KMS-11 (cell line): ENCODE data around the gene GGA1.

Experiments used
- H2AFZ ChIP-seq: fragments of 200-600 bp; sonication (generic); 2 replicates; pipeline ENCODE4 v1.6.1; 2016; ENCODE audit warnings: antibody characterized with exemption, mixed run types, low read depth
- H3K27ac ChIP-seq: fragments of 200-600 bp; sonication (generic); 2 replicates; pipeline ENCODE4 v1.6.1; 2016; ENCODE audit warnings: mild to moderate bottlenecking, mixed run types
- H3K27me3 ChIP-seq: fragments of 200-600 bp; sonication (generic); 2 replicates; pipeline ENCODE4 v1.6.1; 2017; ENCODE audit warnings: mild to moderate bottlenecking, low read depth, mixed run types, moderate library complexity; ENCODE audit not compliant: insufficient read depth
- H3K36me3 ChIP-seq: fragments of 200-600 bp; sonication (generic); 2 replicates; pipeline ENCODE4 v1.6.1; 2017; ENCODE audit warnings: mild to moderate bottlenecking, mixed run types; ENCODE audit not compliant: insufficient read depth
- H3K4me1 ChIP-seq: fragments of 200-600 bp; sonication (generic); 2 replicates; pipeline ENCODE4 v1.6.1; 2016; ENCODE audit warnings: mild to moderate bottlenecking, low read depth, mixed run types; ENCODE audit not compliant: poor library complexity, severe bottlenecking
- H3K4me2 ChIP-seq: fragments of 200-600 bp; sonication (generic); 2 replicates; pipeline ENCODE4 v1.7.0; 2016; ENCODE audit warnings: mild to moderate bottlenecking, mixed run types
- H3K4me3 ChIP-seq: fragments of 200-600 bp; sonication (generic); IDR thresholded peaks from 2 replicates; pipeline ENCODE4 v1.6.1; 2017; ENCODE audit warnings: low read depth, low read length, mixed read lengths; ENCODE audit not compliant: insufficient read depth
- H3K79me2 ChIP-seq: fragments of 200-600 bp; sonication (generic); 2 replicates; pipeline ENCODE4 v1.6.1; 2016; ENCODE audit warnings: low read depth, mixed run types; ENCODE audit not compliant: insufficient read depth
- H3K9ac ChIP-seq: fragments of 200-600 bp; sonication (generic); 2 replicates; pipeline ENCODE4 v1.6.1; 2016; ENCODE audit warnings: mild to moderate bottlenecking, mixed run types
- H4K20me1 ChIP-seq: fragments of 200-600 bp; sonication (generic); 2 replicates; pipeline ENCODE4 v1.6.1; 2016; ENCODE audit warnings: mild to moderate bottlenecking, mixed run types; ENCODE audit not compliant: insufficient read depth
- TF ChIP-seq, protein P1 (sequence below): fragments of 200-600 bp; sonication (generic); conservative IDR thresholded peaks from 2 replicates; pipeline ENCODE4 v1.6.1; 2017; ENCODE audit warnings: low read depth, mild to moderate bottlenecking, antibody characterized with exemption, low read length, moderate library complexity, mixed read lengths

Gene GGA1

DNA sequence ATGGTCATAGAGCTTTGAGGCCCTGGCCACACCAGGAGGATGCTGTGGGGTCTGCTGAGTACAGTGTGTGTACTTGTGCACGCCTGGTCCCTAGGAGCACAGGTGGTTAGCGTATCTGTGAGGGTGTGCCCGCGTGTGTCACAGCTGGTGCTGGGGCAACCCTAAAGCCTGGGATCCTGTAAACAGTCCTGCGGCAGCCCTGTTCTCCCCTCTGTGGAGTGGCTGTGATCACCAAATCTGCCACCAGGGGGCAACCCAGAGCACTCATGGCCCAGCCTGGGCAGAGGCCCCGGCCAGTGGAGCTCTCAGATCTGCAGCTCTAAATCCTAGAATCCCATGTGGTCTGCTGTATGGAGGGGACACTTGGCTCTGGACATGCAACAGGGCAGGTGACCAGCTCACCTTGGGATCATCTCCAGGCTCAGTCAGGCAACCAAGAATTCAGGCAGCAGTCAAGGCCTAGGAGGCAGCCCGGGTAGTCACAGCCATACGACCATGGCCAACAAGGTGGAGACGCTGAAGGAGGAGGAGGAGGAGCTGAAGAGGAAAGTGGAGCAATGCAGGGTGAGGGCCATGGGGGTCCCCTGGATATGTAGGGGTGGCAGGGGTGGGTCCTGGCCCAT, 34.7 kb downstream of the GGA1 start:
- H3K27me3 ChIP-seq, result no peaks in the 10 kb centered on the region
- H3K9ac ChIP-seq, result no peak overlapping the region
- H3K36me3 ChIP-seq, result no peaks in the 10 kb centered on the region
- H3K4me3 ChIP-seq, result no peak overlapping the region
- peaks cover 17% of the 10 kb centered on the region for H3K4me1 ChIP-seq
- no peak overlapping the region for H3K4me2 ChIP-seq
- H2AFZ ChIP-seq, result no peak overlapping the region
- no peaks in the 10 kb centered on the region for H4K20me1 ChIP-seq
- no peaks in the 10 kb centered on the region; the same call in 1 of the 2 replicates for H3K79me2 ChIP-seq
- TF ChIP-seq, protein P1, sequence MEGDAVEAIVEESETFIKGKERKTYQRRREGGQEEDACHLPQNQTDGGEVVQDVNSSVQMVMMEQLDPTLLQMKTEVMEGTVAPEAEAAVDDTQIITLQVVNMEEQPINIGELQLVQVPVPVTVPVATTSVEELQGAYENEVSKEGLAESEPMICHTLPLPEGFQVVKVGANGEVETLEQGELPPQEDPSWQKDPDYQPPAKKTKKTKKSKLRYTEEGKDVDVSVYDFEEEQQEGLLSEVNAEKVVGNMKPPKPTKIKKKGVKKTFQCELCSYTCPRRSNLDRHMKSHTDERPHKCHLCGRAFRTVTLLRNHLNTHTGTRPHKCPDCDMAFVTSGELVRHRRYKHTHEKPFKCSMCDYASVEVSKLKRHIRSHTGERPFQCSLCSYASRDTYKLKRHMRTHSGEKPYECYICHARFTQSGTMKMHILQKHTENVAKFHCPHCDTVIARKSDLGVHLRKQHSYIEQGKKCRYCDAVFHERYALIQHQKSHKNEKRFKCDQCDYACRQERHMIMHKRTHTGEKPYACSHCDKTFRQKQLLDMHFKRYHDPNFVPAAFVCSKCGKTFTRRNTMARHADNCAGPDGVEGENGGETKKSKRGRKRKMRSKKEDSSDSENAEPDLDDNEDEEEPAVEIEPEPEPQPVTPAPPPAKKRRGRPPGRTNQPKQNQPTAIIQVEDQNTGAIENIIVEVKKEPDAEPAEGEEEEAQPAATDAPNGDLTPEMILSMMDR, result peak; percentile 94
- no peak overlapping the region for H3K27ac ChIP-seq

DNA sequence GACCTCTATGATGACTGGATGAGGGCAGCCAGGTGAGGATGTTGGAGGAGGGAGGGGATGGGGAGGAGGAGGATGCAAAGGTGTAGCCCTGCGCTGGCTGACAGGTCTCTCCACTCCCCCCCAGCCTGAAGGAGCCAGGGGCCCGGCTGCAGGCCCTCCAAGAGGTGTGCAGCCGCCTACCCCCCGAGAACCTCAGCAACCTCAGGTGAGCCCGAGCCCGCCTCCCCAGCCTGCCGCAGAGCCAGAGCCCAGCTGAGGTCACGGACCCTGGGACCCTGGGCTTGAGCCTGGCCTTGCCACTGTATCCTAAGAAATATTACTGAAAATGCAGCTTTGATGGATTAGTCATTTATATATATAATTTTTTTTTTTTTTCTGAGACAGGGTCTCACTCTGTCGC, 38.7 kb downstream of the GGA1 start:
- Histone ChIP-seq H3K4me3 (no peak overlapping the region), H3K27ac (no peak overlapping the region), H3K36me3 (no peaks in the 10 kb centered on the region), H3K27me3 (no peaks in the 10 kb centered on the region), H3K9ac (no peak overlapping the region), H4K20me1 (no peaks in the 10 kb centered on the region), H3K4me1 (no peaks in the 10 kb centered on the region), H3K4me2 (no peak overlapping the region), H3K79me2 (no peaks in the 10 kb centered on the region), H2AFZ (no peak overlapping the region)
- TF ChIP-seq, protein P1, result no peak

DNA sequence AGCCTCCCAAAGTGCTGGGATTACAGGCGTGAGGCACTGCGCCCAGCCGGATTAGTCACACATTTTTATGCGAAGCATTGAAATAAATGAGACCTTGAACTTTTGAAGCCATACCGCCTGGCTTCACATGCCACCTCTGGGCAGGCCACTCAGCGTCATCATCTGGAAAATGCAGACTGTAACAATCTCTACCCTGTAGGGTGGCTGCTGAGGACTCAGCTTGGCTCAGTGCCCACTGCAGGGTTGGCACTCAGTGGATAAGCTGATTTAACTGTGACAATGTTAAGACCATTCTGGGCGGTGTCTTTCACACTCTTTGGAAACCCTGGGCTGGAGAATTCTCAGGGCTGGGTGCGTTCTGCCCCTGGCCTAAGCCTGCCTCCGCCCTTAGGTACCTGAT, 39.3 kb downstream of the GGA1 start:
- no peaks in the 10 kb centered on the region for H3K79me2 ChIP-seq
- H3K9ac ChIP-seq, result no peak overlapping the region
- H3K4me2 ChIP-seq, result no peak overlapping the region
- no peak overlapping the region for H3K4me3 ChIP-seq
- H3K4me1 ChIP-seq, result no peaks in the 10 kb centered on the region
- H4K20me1 ChIP-seq, result no peaks in the 10 kb centered on the region
- TF ChIP-seq, protein P1, result no peak
- H3K36me3 ChIP-seq, result no peaks in the 10 kb centered on the region
- H2AFZ ChIP-seq, result no peak overlapping the region
- H3K27ac ChIP-seq, result no peak overlapping the region
- no peaks in the 10 kb centered on the region for H3K27me3 ChIP-seq

DNA sequence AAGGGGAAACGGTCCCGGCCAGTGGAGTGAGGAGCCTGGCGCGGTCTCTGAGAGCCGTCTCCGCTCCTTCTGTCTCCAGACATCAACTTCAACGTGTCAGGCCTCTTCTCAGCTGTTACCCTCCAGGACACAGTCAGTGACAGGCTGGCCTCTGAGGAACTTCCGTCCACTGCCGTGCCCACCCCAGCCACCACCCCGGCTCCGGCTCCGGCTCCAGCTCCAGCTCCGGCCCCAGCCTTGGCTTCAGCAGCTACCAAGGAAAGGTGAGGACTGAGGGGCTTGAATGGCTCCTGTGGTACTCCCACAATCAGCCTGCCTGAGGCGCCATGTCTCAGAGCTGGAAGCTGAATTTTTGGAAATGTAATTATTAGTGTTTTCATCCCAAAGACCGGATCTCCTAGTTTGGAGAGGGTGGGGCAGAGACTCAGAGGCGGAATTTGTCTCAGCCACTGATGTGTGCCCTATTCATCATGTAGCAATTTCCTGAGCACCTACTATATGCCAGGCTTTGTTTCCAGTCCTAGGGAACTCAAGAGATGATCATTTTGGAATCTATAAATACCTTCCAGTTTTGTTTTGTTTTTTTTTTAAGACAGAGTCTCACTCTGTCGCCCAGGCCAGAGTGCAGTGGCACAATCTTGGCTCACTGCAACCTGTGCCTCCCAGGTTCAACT, 42.0 kb downstream of the GGA1 start:
- no peak overlapping the region for H3K9ac ChIP-seq
- no peaks in the 10 kb centered on the region for H3K36me3 ChIP-seq
- TF ChIP-seq, protein P1, result no peak
- H3K27ac ChIP-seq, result no peak overlapping the region
- H4K20me1 ChIP-seq, result no peaks in the 10 kb centered on the region
- no peak overlapping the region for H2AFZ ChIP-seq
- no peaks in the 10 kb centered on the region for H3K4me1 ChIP-seq
- no peaks in the 10 kb centered on the region for H3K79me2 ChIP-seq
- no peak overlapping the region for H3K4me2 ChIP-seq
- H3K4me3 ChIP-seq, result no peak overlapping the region
- H3K27me3 ChIP-seq, result no peaks in the 10 kb centered on the region
